Superior temporal gyrus (tissue), 1 donor: ENCODE results near the gene TRIM14.
"Not testable (repeated sequence)": the region's sequence is repeated elsewhere in the genome, so short reads cannot be mapped to it uniquely, and the experiment has no call there.

ENCODE experiments used
- DNase-seq: peaks from one replicate; pipeline ENCODE4 v3.0.0-alpha.2; 2016; ENCODE audit errors: extremely low spot score

TRIM14 gene

DNA sequence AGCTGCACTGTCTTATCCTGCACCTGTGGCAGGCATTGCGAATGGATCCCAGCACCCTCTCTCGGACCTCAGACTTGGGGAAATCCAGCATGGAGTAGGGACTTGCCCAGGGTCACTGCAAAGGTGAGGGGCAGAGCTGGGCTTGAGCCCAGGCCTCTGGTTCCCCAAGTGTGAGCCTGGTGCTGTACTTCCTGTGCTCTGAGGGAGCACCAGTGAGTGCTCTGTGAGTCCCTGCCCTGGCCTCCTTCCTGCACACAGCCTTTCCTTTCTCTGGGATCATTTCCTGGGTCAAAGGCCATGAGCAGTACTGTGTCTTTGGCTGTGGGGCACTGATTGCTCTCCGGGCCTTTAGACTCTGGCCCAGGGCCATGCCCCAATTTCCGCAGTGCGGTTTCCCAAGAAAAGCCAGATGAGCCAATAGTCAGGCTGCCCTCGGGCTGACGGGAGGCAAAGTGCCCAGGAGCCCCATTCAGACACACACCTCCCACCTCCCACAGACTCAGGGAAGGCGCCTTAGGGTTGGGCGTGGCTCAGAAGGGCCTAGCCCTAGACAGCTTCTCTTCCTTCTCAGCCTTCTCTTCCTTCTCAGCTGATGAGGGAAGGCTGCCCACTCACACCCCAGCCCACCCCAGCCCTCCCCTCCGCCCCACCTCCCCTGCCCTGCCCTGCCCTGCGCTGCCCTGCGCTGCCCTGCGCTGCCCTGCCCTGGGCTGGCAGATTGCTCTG, 23.3 kb upstream of the TRIM14 start:
- no peak for DNase-seq

DNA sequence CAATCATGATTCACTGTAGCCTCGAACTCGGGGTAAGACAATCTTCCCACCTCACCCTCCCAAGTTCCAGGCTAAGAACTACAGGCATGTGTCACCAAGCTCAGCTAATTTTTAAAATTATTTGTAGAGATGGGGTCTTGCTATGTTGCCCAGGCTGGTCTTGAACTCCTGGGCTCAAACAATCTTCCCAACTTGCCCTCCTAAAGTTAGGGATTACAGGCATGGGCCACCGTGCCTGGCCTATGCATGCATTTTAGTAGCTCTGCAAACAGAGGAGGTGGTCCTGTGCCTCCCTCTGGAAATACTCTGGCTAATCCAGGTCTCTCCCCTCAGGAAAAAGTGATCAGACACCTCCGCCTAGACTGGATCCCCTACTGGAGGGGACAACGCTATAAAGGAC, 21.5 kb upstream of the TRIM14 start:
- DNase-seq: no peak

- DNase-seq: no peak
Observed at GRCh38 chr9:98136489-98136888, 17.5 kb upstream of the TRIM14 start.

- no peak for DNase-seq
Observed at GRCh38 chr9:98135938-98136337, 16.9 kb upstream of the TRIM14 start.

GRCh38 chr9:98135558-98135934, 16.5 kb upstream of the TRIM14 start:
- DNase-seq: no peak

- no peak for DNase-seq
Observed at GRCh38 chr9:98134702-98135557, 15.9 kb upstream of the TRIM14 start.

DNA sequence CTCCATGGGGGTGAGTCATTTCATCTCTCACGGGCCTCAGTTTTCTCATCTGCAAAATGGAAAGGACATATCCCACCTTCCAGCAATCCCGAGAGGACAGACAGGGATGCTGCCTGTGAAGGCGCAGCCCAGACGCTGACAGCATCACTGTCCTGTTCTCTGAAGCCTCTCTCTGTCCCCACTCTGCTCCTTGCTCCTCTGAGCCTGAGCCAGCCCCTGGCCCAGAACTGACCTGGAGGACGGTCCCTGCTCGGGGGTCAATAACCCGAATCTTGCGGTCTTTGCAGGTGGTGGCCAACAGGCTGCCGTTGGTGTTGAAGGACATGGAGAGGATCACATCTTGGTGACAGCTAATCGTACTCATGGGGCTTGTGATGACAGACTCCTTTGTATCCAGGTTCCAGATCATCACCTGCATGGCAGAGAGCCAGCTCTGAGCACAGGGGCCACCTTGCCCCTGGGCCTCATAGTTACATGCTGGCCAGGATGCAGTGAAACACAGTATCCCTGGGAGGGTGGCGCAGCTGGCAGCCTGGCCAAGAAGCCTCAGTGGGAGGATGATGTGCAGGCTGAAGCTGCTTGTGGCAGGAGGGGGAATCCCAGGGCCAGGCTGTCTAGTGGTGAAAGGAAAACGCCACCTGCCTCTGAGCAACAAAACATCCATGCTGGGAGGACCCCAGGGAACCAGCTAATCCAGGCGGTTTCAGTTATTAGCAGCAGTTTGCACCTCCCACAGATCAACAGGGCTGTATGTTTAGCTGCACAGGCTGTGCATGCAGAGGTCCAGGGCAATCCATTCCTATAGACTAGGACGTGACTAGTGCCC, 14.0 kb upstream of the TRIM14 start:
- no peak for DNase-seq

DNA sequence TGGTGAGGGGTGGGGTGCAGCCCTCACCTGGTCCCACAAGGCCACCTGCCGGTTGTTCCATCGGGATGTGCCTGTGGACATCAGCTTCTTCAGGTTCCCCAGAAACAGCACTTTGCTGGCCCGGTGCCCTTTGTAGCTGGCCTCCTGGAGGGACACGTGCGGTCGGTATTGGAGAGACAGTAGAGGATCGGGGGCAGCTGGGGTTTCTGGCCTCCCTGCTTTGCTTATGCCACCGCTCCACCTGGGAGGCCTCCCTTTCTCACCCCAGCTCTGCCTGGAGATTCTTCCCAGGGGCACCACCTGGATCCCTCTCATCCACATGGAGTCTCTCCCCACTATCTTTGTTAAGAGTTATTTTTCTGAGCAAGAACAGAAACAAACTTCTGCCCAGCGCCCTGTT, 13.1 kb upstream of the TRIM14 start:
- DNase-seq: no peak

- no peak for DNase-seq
Observed at GRCh38 chr9:98130576-98131228, 11.7 kb upstream of the TRIM14 start.

GRCh38 chr9:98130060-98130459, 11.0 kb upstream of the TRIM14 start:
- DNase-seq: not testable (repeated sequence)

- no peak for DNase-seq
Observed at GRCh38 chr9:98129451-98129881, 10.4 kb upstream of the TRIM14 start.

DNA sequence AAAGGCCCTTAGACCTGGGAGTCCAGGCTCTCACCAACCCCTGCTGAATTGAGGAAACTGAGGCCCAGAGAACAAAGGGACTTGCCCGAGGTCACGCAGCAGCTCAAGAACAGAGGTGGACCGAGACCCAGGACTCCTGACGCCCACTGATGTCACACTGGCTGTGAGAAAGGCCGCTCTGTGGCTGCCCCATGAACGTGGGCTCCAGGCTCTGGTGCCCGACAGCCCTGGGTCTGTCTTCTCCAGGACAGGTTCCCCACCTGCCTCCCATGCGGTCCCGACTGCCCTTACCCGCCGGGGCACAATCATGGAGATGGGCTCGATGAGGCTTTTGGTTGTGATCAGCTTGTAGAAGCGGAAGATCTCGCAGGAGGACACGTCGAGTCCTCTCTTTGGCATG, 9.3 kb upstream of the TRIM14 start:
- DNase-seq: no peak

DNA sequence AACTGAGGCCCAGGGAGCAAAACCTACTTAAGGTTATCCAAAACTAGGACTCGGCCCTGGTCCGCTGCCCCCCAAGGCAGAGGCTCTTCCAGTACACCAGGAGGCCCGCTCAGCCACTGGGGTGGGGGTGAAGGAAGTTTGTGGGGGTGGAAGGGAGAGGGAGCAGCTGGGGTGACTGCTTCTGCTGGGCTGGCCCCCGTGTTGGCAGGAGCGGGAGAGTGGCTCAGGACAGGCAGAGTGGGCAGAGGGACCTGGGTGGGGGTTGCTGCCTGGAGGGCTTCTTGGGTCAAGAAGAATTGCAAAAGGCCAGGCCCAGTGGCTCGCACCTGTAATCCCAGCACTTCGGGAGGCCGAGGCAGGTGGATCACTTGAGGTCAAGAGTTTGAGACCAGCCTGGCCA, 8.2 kb upstream of the TRIM14 start:
- no peak for DNase-seq

- no peak for DNase-seq
Observed at GRCh38 chr9:98124637-98125426, 5.8 kb upstream of the TRIM14 start.

GRCh38 chr9:98124091-98124490, 5.1 kb upstream of the TRIM14 start:
- not testable (repeated sequence) for DNase-seq

DNA sequence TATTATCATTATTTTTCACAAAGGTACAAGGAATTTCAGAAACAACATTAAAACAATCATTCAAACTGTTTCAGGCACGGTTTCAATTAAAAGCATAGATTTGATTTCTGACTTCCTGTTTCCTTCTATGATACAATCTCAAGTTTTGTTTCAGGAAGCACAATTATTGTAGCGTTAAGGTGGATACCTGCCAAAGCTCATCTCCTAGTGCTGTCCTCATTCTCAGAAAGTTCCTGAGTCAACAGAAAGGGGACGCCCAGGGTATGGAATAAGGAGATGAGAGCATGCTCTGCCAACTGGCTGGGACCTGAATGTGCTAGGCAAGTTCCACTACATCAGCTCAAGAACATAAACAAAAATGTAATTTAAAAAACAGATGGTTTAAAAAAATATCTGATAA, 2.0 kb upstream of the TRIM14 start:
- no peak for DNase-seq

- DNase-seq: no peak
Observed at GRCh38 chr9:98120476-98120875, 1.5 kb upstream of the TRIM14 start.

DNA sequence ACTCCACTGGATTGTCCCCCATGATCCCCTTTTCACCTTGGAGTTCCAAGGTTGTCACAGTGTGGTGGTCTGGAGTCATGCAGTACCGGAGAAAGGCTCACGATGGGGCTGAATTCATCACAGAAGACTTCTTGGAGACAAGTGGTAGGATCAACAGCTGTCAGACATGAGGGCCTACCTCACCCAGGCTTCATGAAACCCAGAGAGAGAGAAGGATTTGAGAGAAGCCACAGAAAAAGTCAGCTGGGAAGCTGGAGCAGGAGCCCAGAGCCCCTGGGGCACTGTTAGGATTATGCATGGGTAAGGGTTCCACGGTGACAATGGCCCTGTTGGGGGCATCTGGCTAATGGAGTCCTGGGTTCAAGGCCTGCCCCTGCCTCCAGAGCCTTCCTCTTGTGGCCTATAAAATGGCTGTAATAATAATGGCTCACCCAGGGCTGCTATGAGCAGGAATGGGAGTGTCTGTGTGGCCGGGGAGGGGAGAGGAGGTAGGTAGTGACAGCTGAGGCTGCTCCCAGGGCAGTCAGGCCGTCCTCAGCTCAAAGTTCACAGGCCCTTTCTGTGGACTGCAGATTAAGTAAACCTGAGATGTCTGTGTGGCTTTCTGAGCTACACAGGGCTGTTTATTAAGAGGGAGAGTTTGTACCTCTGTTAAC, 910 bp downstream of the TRIM14 start:
- DNase-seq: no peak

DNA sequence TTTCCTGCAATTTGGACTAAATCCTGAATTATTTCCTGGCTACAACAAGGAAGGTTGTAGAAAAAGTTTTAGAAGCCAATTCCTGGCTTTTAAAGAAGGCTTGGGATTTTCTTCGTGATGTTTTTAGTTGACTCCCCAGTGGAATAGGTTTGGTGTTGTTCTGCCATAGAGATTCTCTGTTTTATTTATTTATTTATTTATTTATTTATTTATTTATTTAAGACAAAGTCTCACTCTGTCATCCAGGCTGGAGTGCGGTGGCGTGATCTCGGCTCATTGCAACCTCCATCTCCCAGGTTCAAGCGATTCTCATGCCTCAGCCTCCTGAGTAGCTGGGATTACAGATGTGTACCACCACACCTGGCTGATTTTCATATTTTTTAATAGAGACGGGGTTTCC, 1.9 kb downstream of the TRIM14 start:
- not testable (repeated sequence) for DNase-seq

DNA sequence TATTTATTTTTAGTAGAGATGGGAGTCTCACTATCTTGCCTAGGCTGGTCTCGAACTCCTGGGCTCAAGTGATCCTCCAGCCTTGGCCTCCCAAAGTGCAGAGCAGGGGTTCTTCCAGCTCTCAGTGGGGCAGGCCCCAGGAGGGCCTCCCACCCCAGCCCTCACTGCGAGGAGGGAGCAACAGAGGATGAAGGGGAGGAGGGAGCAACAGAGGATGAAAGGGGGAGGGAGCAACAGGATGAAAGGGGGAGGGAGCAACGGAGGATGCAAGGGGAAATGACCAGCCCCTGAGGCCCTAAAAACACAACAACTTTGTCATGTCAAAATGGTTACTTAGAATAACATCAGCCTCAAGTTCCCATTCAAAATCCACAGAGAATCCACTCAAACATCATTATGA, 10.0 kb downstream of the TRIM14 start:
- DNase-seq: no peak
